Umbilical cord (tissue), 2 donors: ENCODE data around the gene FEZF1. TPM values are rescaled to one million over a fixed set of nuclear protein-coding genes. Genes with fewer than 3 reads are reported as not detected.
"Not testable (repeated sequence)": the region's sequence is repeated elsewhere in the genome, so short reads cannot be mapped to it uniquely, and the experiment has no call there.

Source experiments
- DNase-seq: peaks from one replicate; pipeline ENCODE4 v3.0.0-alpha.2; 2015; ENCODE audit warnings: low spot score
- total RNA-seq: library from RNA; depleted of rRNA; stranded (reverse); fragments of >200 nt; gene quantifications from one replicate; pipeline ENCODE4 v1.2.3, GENCODE V29; 2014; ENCODE audit warnings: low replicate concordance; ENCODE audit not compliant: insufficient read depth

FEZF1 gene
- total RNA-seq, 1 donor from 2014 or later, result 0.48 TPM

DNA sequence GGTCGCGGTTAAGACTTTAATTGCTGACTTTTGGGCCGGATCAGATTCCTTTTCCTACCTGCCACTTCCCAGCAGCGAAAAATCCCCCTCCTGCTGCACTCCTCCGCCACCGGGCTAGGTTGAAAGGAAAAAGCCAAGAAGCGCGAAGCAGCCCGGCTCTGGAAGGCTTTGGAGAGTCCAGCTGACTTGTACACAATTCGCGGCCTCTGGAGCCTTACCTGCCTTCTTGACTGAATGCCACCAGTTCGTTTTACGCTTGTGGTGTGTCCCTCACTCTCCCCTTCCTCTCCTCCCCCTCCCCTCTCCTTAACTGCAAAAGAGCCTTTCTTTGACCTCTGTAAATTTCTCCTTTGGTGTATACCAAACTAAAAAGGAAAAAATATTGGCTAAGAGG lies 2.7 kb upstream of the FEZF1 start:
- DNase-seq, result no peak

- no peak for DNase-seq
Observed at GRCh38 chr7:122306320-122307227, 2.0 kb upstream of the FEZF1 start.

- no peak for DNase-seq
Observed at GRCh38 chr7:122305475-122306319, 1.1 kb upstream of the FEZF1 start.

- no peak for DNase-seq
Observed at GRCh38 chr7:122304996-122305421, 459 bp upstream of the FEZF1 start.

DNA sequence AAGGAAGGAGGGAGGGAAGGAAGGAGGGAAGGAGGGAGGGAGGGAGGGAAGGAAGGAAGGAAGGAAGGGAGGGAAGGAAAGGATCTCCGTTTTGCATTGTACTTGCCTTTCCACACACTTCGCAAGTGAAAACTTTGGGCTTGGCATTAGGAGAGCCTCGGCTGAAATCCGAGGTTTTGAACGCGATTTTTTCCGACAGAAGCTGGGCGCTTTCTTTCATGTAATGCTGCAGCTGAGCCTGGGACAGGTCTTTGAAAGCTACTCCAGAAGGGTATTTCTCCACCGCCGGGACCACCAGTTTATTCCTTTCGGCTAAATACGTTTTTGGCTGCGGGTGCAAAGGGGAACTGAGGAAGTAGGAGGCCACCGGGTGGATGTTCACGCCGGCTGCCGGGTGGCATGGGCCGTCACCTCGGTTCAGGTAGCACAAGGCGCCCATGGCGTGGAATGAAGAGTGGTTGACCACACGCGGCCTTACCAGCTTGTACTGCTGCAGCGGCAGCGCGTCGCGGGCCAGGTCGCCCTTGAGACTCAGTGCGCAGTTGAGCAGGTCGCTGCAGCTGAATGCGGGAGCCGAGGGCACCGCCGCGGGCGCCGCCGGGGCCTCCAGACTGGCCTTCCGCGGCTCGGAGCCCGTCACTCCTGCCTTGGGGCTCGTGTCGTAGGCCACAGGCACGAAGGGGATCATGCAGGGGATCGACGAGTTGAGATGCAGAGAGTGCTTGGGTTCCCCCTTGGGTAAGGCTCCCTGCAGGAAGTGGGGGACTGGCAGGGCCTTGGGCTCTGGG lies 825 bp downstream of the FEZF1 start:
- no peak for DNase-seq

DNA sequence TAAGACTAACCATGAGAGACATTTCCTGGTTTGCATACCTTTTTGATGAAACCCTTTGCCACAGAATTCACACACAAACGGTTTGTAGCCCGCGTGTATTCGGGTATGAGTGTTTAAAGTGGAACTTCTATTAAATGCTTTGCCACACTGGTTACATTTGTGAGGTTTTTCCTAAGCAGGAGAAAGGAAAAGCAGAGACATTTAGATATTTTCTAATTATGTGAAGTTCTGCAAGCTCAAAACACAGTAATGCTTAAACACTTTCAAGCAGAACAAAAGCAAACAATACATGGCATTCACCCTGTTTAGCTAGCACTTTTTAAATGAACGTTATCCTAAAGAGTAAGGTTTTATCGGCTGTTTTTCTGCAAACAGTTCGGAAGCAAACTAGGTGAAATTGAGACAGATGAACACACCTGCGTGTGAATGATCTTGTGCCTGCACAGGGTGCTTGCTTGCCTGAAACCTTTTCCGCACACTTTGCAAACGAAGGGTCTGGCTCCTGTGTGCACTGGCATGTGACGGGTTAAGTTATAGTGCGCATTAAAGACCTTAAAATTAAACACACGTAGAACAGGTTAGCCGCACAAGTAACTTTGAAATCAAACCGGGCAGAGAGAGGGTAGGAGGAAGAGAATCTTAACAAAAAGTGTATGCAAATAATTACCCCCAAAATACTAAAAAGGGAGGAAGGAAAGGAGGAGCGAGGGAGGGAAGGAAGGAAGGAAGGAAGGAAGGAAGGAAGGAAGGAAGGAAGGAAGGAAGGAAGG lies 1.6 kb downstream of the FEZF1 start:
- no peak for DNase-seq

DNA sequence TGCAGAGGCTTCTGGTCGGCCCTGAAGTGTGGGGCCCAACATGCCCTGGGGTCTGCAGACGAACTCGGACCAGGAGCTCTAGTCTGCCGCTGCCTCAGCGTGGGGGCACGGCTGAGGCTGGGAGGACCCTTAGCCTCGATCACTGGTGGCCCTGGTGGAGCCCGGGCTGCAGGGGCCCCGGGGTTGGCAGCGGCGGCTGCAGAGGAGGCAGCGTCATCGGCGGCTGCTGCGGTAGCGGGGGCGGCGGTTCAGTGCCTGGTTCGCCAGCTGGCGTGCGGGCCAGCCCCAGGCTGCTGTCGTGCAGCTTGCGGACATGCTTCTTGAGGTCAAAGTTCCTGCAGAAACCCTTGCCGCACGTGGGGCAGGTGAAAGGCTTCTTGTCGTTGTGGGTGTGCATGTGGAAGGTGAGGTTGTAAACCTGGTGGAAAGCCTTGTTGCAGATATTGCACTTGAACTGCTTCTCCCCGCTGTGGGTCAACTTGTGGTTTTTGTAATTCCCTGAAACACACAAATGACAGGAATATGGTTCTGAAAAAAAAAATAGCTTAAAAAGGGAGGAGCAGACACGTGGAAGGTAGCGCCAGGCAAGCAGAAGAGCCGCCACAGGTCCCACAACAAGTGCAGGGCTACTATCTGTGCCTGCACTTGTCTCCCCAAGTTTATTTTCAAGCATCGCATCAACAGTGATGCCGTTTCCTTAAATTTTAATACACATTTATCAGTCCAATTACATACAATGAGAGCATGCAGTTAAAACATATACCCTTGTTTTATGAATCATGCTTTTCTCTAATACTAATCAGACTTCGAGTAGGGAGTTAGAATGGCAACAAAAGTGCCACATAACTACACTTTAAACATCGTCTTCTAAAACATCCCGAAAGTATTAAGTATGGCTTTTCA lies 2.4 kb downstream of the FEZF1 start:
- no peak for DNase-seq

DNA sequence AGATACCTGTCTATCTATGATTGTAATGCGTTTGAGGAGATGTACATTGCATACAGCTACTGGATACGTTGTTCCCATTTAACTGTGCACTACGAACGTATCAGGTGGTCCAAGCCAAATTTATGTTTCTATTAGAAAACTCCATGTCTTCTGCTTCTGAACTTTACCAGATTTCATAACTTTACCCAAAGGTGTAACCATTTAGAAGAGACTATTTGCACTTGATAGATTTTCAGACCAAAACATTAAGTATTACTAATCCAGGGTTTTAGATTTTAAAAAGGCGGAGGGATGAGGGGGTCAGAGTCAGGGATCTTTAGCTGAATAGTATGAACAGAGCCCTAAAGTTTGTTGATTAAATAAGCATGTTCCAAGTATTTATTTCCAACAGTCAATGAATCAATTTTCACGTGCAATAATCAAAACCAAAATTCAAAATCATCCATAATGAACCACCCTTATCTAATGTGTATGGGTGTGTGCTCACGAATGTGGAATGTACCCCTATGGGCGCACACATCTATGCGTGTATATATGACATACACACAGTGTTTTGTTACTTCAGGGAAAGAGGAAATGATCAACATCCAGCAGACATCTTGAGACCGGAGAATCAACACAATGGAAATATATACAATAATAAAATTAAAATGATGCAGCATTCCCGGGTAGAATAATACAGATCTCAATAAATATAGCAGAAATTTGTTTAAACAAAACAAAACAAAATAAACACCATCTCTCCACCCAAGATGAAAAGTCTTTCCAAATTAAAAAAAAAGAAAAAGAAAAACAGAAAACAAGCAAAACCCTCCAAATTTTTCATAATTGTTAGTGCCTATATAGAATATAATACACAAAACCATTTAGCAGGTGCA lies 3.4 kb downstream of the FEZF1 start:
- no peak for DNase-seq

DNA sequence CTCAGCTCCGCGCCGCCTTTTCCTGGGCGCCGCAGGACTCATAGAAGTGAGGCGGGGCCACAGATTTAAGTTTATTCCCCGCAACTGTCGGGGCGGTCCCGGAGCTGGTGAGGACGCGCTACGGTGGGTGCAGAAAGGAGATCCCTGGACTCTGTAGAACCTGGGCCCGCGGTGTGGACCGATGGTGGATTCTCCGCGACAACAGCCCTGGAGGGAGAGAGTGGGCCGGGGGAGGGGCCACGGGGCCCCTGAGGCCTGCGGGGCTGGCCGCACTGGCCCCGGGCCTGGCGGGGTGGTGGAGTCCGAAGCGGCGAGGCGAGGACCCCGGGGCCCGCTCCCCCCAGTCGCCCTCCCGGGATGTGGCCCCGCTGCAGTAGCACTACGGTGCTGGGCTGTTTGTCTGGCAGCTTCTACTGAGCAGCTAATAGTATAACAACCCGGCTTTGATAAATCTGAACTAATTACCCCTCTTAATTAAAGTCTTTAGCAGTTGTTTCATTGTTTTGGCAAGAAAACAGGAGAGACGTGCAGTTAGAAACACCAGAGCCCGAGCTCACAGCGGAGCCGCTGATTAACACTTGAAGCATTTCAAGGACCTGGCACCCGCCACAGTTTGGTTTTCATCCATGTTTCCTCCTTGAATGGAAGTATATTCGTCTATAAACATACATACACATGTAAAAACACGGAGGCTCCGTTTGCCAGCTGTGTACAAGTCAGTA lies 4.2 kb downstream of the FEZF1 start:
- DNase-seq, result no peak

DNA sequence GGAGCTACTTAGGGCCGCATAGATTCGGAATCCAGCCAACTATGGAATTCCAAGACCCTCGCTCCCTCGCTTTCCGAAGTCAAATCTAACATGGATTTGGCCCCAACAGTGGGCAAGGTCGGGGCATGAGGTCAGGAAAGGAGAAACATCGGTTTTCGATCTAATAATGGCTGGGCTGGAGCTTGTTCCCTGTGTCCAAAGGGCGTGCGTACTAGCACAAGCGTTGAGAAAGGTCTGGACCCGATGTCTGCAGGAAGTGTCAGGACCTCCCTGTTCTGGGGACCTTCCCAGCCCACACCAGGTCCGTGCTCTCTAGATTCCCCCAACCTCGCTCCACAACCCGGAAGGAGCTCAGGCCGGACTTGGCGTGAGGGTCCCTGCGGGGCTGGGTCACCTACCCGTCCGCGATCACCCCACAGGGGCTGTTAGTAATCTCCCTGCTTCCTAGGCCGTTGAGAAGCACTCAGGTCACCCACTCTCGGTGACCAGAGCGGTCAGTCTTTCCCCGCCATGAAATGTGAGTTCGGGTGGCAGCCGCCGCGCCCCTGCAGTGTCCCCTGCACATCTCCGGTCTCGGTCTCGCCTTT lies 4.8 kb downstream of the FEZF1 start:
- no peak for DNase-seq

DNA sequence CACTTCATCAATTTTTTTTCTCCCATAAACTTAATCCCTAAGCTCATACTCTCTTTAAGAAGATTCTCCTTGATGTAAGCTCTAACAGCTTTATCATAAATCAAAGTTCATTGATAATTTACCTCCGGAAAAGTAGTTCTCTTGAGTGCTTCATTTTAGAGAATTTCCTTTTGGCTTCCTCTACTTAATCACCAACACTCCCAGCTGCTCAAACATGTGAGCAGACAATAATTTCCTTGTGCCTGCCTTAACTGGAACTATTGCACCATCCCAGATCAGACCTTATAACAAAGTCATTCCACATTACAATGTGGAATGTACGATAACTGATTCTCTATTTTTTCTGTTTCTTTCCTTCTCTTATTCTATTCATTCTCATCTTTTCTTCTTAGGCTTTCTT lies 5.9 kb downstream of the FEZF1 start:
- no peak for DNase-seq

GRCh38 chr7:122298131-122298530 lies 6.4 kb downstream of the FEZF1 start:
- DNase-seq, result no peak

DNA sequence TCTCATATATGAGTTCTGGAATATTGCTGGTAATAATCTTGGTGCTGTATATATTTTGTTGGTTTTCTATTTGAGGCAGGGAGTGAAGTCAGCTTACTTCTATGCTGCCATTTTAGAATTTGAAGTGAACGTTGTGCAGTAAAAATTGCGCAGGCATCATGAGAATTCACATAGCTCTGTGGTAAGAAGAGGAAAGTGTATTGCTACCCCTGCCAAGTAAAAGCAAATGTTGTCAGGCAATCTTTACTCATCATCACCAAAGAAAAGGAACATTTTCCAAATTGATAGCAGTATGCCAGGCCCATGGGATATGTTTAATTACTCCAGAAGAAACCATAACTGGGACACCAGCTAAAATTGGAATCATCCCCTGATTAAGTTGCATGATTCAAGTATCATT lies 13.4 kb downstream of the FEZF1 start:
- DNase-seq, result no peak

DNA sequence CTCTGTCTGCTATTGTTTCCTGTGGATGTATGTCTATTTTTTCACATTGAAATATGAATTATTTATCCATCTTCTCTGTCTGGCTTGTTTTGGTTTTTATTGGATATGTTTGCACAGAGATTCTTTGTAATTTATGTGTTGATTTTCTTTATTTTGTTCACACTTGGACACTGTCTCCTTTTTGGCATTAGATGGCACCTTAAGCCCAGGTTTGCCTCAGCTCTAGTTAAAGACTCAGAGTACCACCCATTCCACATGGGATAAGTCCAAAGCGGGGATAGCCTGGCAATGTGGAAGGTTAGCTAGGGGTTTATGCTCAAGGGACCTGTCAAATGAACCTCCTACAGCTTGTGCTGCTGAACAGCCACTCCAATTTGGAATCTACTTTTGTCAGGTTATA lies 14.1 kb downstream of the FEZF1 start:
- no peak for DNase-seq

DNA sequence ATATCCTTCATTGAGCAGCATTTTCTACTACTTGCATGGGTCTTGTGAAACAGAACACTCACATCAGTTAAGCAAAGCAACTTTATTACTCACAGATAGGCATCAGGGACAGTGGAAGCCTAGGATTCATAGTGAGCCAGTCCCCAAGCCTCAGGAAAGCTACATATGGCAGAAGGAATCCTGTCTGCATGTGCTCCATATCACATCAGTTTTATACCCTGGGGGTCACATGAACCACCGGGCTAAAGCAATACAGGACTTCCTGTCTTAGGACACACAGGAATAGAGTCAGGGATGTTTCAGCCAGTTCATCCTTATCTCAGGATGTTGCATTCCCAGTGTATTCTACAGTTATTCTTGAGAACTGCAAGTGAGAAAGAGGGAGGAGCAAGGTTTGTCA lies 15.1 kb downstream of the FEZF1 start:
- DNase-seq, result no peak

- DNase-seq, result not testable (repeated sequence)
Observed at GRCh38 chr7:122284608-122285007, 19.9 kb downstream of the FEZF1 start.

GRCh38 chr7:122273117-122273516 lies 31.4 kb downstream of the FEZF1 start:
- no peak for DNase-seq

- no peak for DNase-seq
Observed at GRCh38 chr7:122269241-122269640, 35.3 kb downstream of the FEZF1 start.
